ENCODE results near the gene C2CD3. TPM values are rescaled to one million over a fixed set of nuclear protein-coding genes. Genes with fewer than 3 reads are reported as not detected.

The C2CD3 gene
- total and polyA plus RNA-seq, 9 of the 15 experiments (the other 6 are each of a cell fraction or from before 2014, with no cell fraction given) = 4.4 to 20.2 (median 15.4) TPM

GRCh38 chr11:74170694-74171629, at the start of gene C2CD3, which contains the start of gene PPME1 (continued):
- TF ChIP-seq ZC3H11A (IDR thresholded peaks at IDR 0.05; ENCODE audit: low read depth, low read length) (no peak), THAP12 (CRISPR knock-in tag; IDR thresholded peaks at IDR 0.05) (peak; percentile 87), GATAD2A (IDR thresholded peaks at IDR 0.05) (0 out of 2 replicates have a peak, but pooled peaks have one; percentile 33), ZNF740 (CRISPR knock-in tag; IDR thresholded peaks at IDR 0.05) (no peak; the same call in 1 of the 2 replicates), ZNF740 (tag; IDR thresholded peaks at IDR 0.05) (no peak), ZNF354B (CRISPR knock-in tag; IDR thresholded peaks at IDR 0.05) (no peak), ELF4 (CRISPR knock-in tag; IDR thresholded peaks at IDR 0.05) (no peak), ZNF778 (CRISPR knock-in tag; IDR thresholded peaks at IDR 0.05) (no peak), YY1 (IDR thresholded peaks at IDR 0.05; ENCODE audit: borderline replicate concordance in 1 of 3, control insufficient read depth in 1 of 3, extremely low read depth in 1 of 3, insufficient read depth in 3 of 3, insufficient read length in 1 of 3, insufficient replicate concordance in 2 of 3, low read depth in 1 of 3, low read length in 2 of 3) (peak; percentile 14 to 80 (median 78)), ZNF3 (CRISPR knock-in tag; IDR thresholded peaks at IDR 0.05) (no peak), PCBP2 (IDR thresholded peaks at IDR 0.05; ENCODE audit: low read depth, low read length, poor library complexity, severe bottlenecking) (no peak), KAT8 (IDR thresholded peaks at IDR 0.05; ENCODE audit: low read depth) (no peak), POLR3G (IDR thresholded peaks at IDR 0.05; ENCODE audit: extremely low read depth, insufficient read length, insufficient replicate concordance) (no peak), NFRKB (IDR thresholded peaks at IDR 0.05; ENCODE audit: low read depth) (no peak), E2F3 (CRISPR knock-in tag; IDR thresholded peaks at IDR 0.05) (0 out of 2 replicates have a peak, but pooled peaks have one; percentile 51), E4F1 (CRISPR knock-in tag; IDR thresholded peaks at IDR 0.05; ENCODE audit: borderline replicate concordance) (no peak), FOXK1 (CRISPR knock-in tag; IDR thresholded peaks at IDR 0.05; ENCODE audit: borderline replicate concordance) (peak; percentile 79; the same call in 1 of the 2 replicates), ZBTB1 (CRISPR knock-in tag; IDR thresholded peaks at IDR 0.05; ENCODE audit: borderline replicate concordance, low read depth) (peak; percentile 48; the same call in 1 of the 2 replicates), ZNF644 (tag; IDR thresholded peaks at IDR 0.05; ENCODE audit: low read depth) (no peak), MXI1 (IDR thresholded peaks at IDR 0.05; ENCODE audit: low read depth, low read length) (0 out of 2 replicates have a peak, but pooled peaks have one; percentile 27), ATF1 (CRISPR knock-in tag; IDR thresholded peaks at IDR 0.05) (peak; percentile 28; the same call in 1 of the 2 replicates), ATF1 (tag; IDR thresholded peaks at IDR 0.05) (peak; percentile 94)
